K562 (cell line): ENCODE data around the gene PRDM11. TPM values are rescaled to one million over a fixed set of nuclear protein-coding genes. Genes with fewer than 3 reads are reported as not detected.

Source experiments
- ELK3 ChIP-seq: fragments of 450-650 bp; formaldehyde crosslinking; IDR thresholded peaks from 2 replicates; pipeline ENCODE4 v1.4.0; 2020; ENCODE audit warnings: mild to moderate bottlenecking
- HDGF ChIP-seq: fragments of 450-650 bp; IDR thresholded peaks from 2 replicates; pipeline ENCODE4 v1.6.1; 2016
- KLF10 ChIP-seq: fragments of 250-450 bp; sonication (Bioruptor Pico); IDR thresholded peaks from 2 replicates; pipeline ENCODE4 v1.6.1; 2021; ENCODE audit warnings: matching md5 sums
- MAFF ChIP-seq: IDR thresholded peaks from 2 replicates; pipeline ENCODE4 v1.6.1; 2012; ENCODE audit warnings: low read length, improper control_type of control experiment
- MEF2A ChIP-seq: IDR thresholded peaks from 2 replicates; pipeline ENCODE4 v1.6.1; 2011; ENCODE audit warnings: low read depth, mild to moderate bottlenecking, low read length, moderate library complexity; ENCODE audit not compliant: control insufficient read depth
- MYC ChIP-seq, 2 experiments: fragments of 250-450 bp in 1 of 2; sonication (Bioruptor Pico) in 1 of 2; IDR thresholded peaks; 2 replicates each; pipeline versions ENCODE4 v1.5.1 to v1.6.1; 2012 to 2021; ENCODE audit warnings: low read depth in 2 of 2, borderline replicate concordance in 1 of 2, improper control_type of control experiment in 1 of 2, low read length in 1 of 2, mild to moderate bottlenecking in 1 of 2, moderate library complexity in 1 of 2
- NFE2L1 ChIP-seq: fragments of 450-650 bp; IDR thresholded peaks from 2 replicates; pipeline ENCODE4 v1.6.1; 2016; ENCODE audit warnings: missing genetic modification characterization, low read depth, mild to moderate bottlenecking, missing compliant biosample characterization, moderate library complexity, borderline replicate concordance
- RERE ChIP-seq: sonication (generic); formaldehyde crosslinking; IDR thresholded peaks from 2 replicates; pipeline ENCODE4 v1.8.0; 2023; ENCODE audit warnings: missing genetic modification reagents, mild to moderate bottlenecking, borderline replicate concordance
- SAP30 ChIP-seq: fragments of 200-600 bp; sonication (generic); IDR thresholded peaks from 2 replicates; pipeline ENCODE4 v1.6.1; 2012; ENCODE audit warnings: borderline replicate concordance, low read depth, mild to moderate bottlenecking, moderate library complexity, low read length, control low read depth, inconsistent platforms; ENCODE audit not compliant: insufficient read depth, poor library complexity, severe bottlenecking
- SRSF7 ChIP-seq: fragments of 200-400 bp; formaldehyde crosslinking; optimal IDR thresholded peaks from 2 replicates; pipeline ENCODE3; 2017; ENCODE audit warnings: mild to moderate bottlenecking, low read depth, low read length
- ZBTB17 ChIP-seq: fragments of 450-650 bp; formaldehyde crosslinking; IDR thresholded peaks from 2 replicates; pipeline ENCODE4 v1.4.0; 2020; ENCODE audit warnings: mild to moderate bottlenecking
- ZC3H8 ChIP-seq: fragments of 450-650 bp; IDR thresholded peaks from 2 replicates; pipeline ENCODE4 v1.6.1; 2017
- ZMIZ1 ChIP-seq, 2 experiments: fragments of 150-350 bp in 1 of 2; IDR thresholded peaks; 2 replicates each; pipeline ENCODE4 v1.6.1; 2012 to 2016; ENCODE audit warnings: low read depth in 2 of 2, low read length in 2 of 2, mild to moderate bottlenecking in 1 of 2, moderate library complexity in 1 of 2
- ZNF239 ChIP-seq: fragments of 250-450 bp; sonication (Bioruptor Pico); IDR thresholded peaks from 2 replicates; pipeline ENCODE4 v1.4.0; 2020; ENCODE audit warnings: mild to moderate bottlenecking
- ZNF511 ChIP-seq: sonication (generic); formaldehyde crosslinking; IDR thresholded peaks from 2 replicates; pipeline ENCODE4 v1.8.0; 2022; ENCODE audit warnings: mild to moderate bottlenecking, missing genetic modification reagents
- polyA plus RNA-seq, 8 experiments: library from polyadenylated mRNA; depleted of rRNA in 4 of 8; stranded (reverse) in 5 of 8; unstranded in 3 of 8; fragments of >200 nt; fragmentation: Nextera tagmentation in 2 of 8; fragmentation: Illumina TruSeq in 1 of 8; extraction: Ambion mirVana in 2 of 8; extraction: Trizol in 1 of 8; gene quantifications; 2 replicates each; pipeline versions ENCODE4 v1.2.1 to v1.2.3, GENCODE V29; 2011 to 2014; ENCODE audit warnings: inconsistent platforms in 1 of 8, missing spikeins in 1 of 8
- total RNA-seq, 7 experiments: library from RNA; depleted of rRNA in 6 of 7; stranded (reverse); fragments of >200 nt in 6 of 7; fragmentation: Illumina TruSeq in 2 of 7; extraction: Trizol in 2 of 7; gene quantifications; 2 replicates each; pipeline versions ENCODE4 v1.2.1 to v1.2.3, GENCODE V29; 2011 to 2021; ENCODE audit warnings: low replicate concordance in 1 of 7

The PRDM11 gene
- total and polyA plus RNA-seq, 9 of the 15 experiments (the other 6 are each of a cell fraction or from before 2014, with no cell fraction given) = 0.01 to 1.1 (median 0.29) TPM

- TF ChIP-seq ELK3 (CRISPR knock-in tag) (no peak), HDGF (no peak), KLF10 (CRISPR knock-in tag) (no peak), MEF2A (no peak), ZC3H8 (no peak), ZNF511 (CRISPR knock-in tag) (no peak), ZNF239 (CRISPR knock-in tag) (no peak), SRSF7 (no peak), SAP30 (no peak), ZBTB17 (CRISPR knock-in tag) (no peak), RERE (CRISPR knock-in tag) (no peak), MYC (IDR thresholded peaks at IDR 0.05; ENCODE audit: low read depth, low read length) (no peak), MYC (CRISPR knock-in tag; IDR thresholded peaks at IDR 0.05; ENCODE audit: borderline replicate concordance, low read depth) (no peak), ZMIZ1 (IDR thresholded peaks at IDR 0.05; ENCODE audit: low read depth in 2 of 2, low read length in 2 of 2) (peak in 1 of 2 experiments; percentile 88; a peak in 2 of 4 replicates), MAFF (no peak; the same call in 1 of the 2 replicates), NFE2L1 (tag) (no peak)
These were observed 38.8 kb downstream of the PRDM11 start (continued) for GRCh38 chr11:45185228-45185729.
